ENCODE data around the gene ZMIZ1.

The ZMIZ1 gene

GRCh38 chr10:79128923-79129305 is 60.1 kb downstream of the ZMIZ1 start:
- Histone ChIP-seq H3K4me1 (ENCODE audit: low read depth, poor library complexity, severe bottlenecking) (no peaks in the 10 kb centered on the region), H3K9ac (no peak overlapping the region), H2AFZ (ENCODE audit: low read depth) (no peak overlapping the region), H4K20me1 (ENCODE audit: insufficient read depth) (no peaks in the 10 kb centered on the region), H3K79me2 (ENCODE audit: insufficient read depth, low read depth) (no peaks in the 10 kb centered on the region), H3K27me3 (ENCODE audit: insufficient read depth, low read depth) (no peaks in the 10 kb centered on the region), H3K36me3 (ENCODE audit: insufficient read depth) (no peaks in the 10 kb centered on the region), H3K4me3 (IDR thresholded peaks at IDR 0.05; ENCODE audit: insufficient read depth, low read depth, low read length) (no peak overlapping the region), H3K27ac (no peak overlapping the region), H3K4me2 (no peak overlapping the region)
- no peak for TF ChIP-seq CTCF (conservative IDR thresholded peaks at IDR 0.05; ENCODE audit: low read depth, low read length)

GRCh38 chr10:79129361-79129997 is 60.7 kb downstream of the ZMIZ1 start:
- Histone ChIP-seq H3K9ac (no peak overlapping the region), H3K4me1 (ENCODE audit: low read depth, poor library complexity, severe bottlenecking) (no peaks in the 10 kb centered on the region), H3K27me3 (ENCODE audit: insufficient read depth, low read depth) (no peaks in the 10 kb centered on the region), H4K20me1 (ENCODE audit: insufficient read depth) (no peaks in the 10 kb centered on the region), H3K79me2 (ENCODE audit: insufficient read depth, low read depth) (no peaks in the 10 kb centered on the region), H3K36me3 (ENCODE audit: insufficient read depth) (no peaks in the 10 kb centered on the region), H3K4me3 (IDR thresholded peaks at IDR 0.05; ENCODE audit: insufficient read depth, low read depth, low read length) (no peak overlapping the region), H3K4me2 (no peak overlapping the region), H2AFZ (ENCODE audit: low read depth) (no peak overlapping the region), H3K27ac (no peak overlapping the region)
- TF ChIP-seq CTCF (conservative IDR thresholded peaks at IDR 0.05; ENCODE audit: low read depth, low read length) = no peak

GRCh38 chr10:79130255-79130654 is 61.5 kb downstream of the ZMIZ1 start:
- Histone ChIP-seq H3K4me1 (ENCODE audit: low read depth, poor library complexity, severe bottlenecking) (no peaks in the 10 kb centered on the region), H2AFZ (ENCODE audit: low read depth) (no peak overlapping the region), H3K36me3 (ENCODE audit: insufficient read depth) (no peaks in the 10 kb centered on the region), H3K27ac (no peak overlapping the region), H3K27me3 (ENCODE audit: insufficient read depth, low read depth) (no peaks in the 10 kb centered on the region), H3K79me2 (ENCODE audit: insufficient read depth, low read depth) (no peaks in the 10 kb centered on the region), H3K9ac (no peak overlapping the region), H3K4me3 (IDR thresholded peaks at IDR 0.05; ENCODE audit: insufficient read depth, low read depth, low read length) (no peak overlapping the region), H4K20me1 (ENCODE audit: insufficient read depth) (no peaks in the 10 kb centered on the region), H3K4me2 (no peak overlapping the region)
- TF ChIP-seq CTCF (conservative IDR thresholded peaks at IDR 0.05; ENCODE audit: low read depth, low read length) = no peak

- Histone ChIP-seq H4K20me1 (ENCODE audit: insufficient read depth) (no peaks in the 10 kb centered on the region), H3K27me3 (ENCODE audit: insufficient read depth, low read depth) (no peaks in the 10 kb centered on the region), H3K4me3 (IDR thresholded peaks at IDR 0.05; ENCODE audit: insufficient read depth, low read depth, low read length) (no peak overlapping the region), H3K27ac (no peak overlapping the region), H3K4me1 (ENCODE audit: low read depth, poor library complexity, severe bottlenecking) (no peaks in the 10 kb centered on the region), H2AFZ (ENCODE audit: low read depth) (no peak overlapping the region), H3K79me2 (ENCODE audit: insufficient read depth, low read depth) (no peaks in the 10 kb centered on the region), H3K36me3 (ENCODE audit: insufficient read depth) (no peaks in the 10 kb centered on the region), H3K4me2 (no peak overlapping the region), H3K9ac (no peak overlapping the region)
- no peak for TF ChIP-seq CTCF (conservative IDR thresholded peaks at IDR 0.05; ENCODE audit: low read depth, low read length)
Measured at GRCh38 chr10:79130846-79131245, 62.1 kb downstream of the ZMIZ1 start.

Data from KMS-11 (cell line).